ENCODE measurements around the gene CUL9. TPM values are rescaled to one million over a fixed set of nuclear protein-coding genes. Genes with fewer than 3 reads are reported as not detected.

CUL9 gene
- total and polyA plus RNA-seq, 2 experiments from 2014 or later = 2.6 to 11.3 TPM

GRCh38 chr6:43219119-43219518 lies 37.1 kb downstream of the CUL9 start (continued):
- TF ChIP-seq REST (IDR thresholded peaks at IDR 0.05; ENCODE audit: unreplicated experiment) (no peak), STAT1 (IDR thresholded peaks at IDR 0.05; ENCODE audit: unreplicated experiment) (no peak), EZH2 (IDR thresholded peaks at IDR 0.05; ENCODE audit: low read depth, unreplicated experiment) (no peak), ZNF331 (CRISPR knock-in tag; IDR thresholded peaks at IDR 0.05; ENCODE audit: low read depth) (no peak)

GRCh38 chr6:43219814-43220213 lies 37.8 kb downstream of the CUL9 start:
- Histone ChIP-seq H3K27me3 (ENCODE audit: insufficient read depth) (no peaks in the 10 kb centered on the region), H3K9me2 (ENCODE audit: insufficient read depth) (no peaks in the 10 kb centered on the region), H3K79me2 (replicated peaks; ENCODE audit: insufficient read depth) (no peaks in the 10 kb centered on the region), H3K4me1 (ENCODE audit: insufficient read depth) (peaks cover 9% of the 10 kb centered on the region; the same call in 1 of the 2 replicates), H3K27ac (ENCODE audit: low read depth) (no peak overlapping the region), H3K4me3 (no peak overlapping the region), H2AFZ (no peak overlapping the region), H3K36me3 (ENCODE audit: insufficient read depth) (no peaks in the 10 kb centered on the region), H4K20me1 (replicated peaks; ENCODE audit: insufficient read depth) (no peaks in the 10 kb centered on the region), H3K4me2 (no peak overlapping the region), H3F3A (replicated peaks; ENCODE audit: low read depth) (no peaks in the 10 kb centered on the region)
- H3K9me3 Mint-ChIP-seq = no peaks in the 10 kb centered on the region
- H3K27ac Mint-ChIP-seq = no peak overlapping the region
- peaks cover 19% of the 10 kb centered on the region for H3K4me1 Mint-ChIP-seq
- H3K36me3 Mint-ChIP-seq (ENCODE audit: low read depth) = no peaks in the 10 kb centered on the region; the same call in 1 of the 3 replicates
- no peak overlapping the region for H3K4me3 Mint-ChIP-seq
- peaks cover 23% of the 10 kb centered on the region for H3K27me3 Mint-ChIP-seq (ENCODE audit: insufficient read depth, low read depth, poor library complexity)
- ATAC-seq = no peak
- DNase-seq (ENCODE audit: low spot score) = no peak
- TF ChIP-seq ETS1 (IDR thresholded peaks at IDR 0.05) (no peak), POLR2AphosphoS5 (IDR thresholded peaks at IDR 0.05; ENCODE audit: low read depth) (no peak), REST (IDR thresholded peaks at IDR 0.05; ENCODE audit: unreplicated experiment) (no peak), EZH2phosphoT487 (IDR thresholded peaks at IDR 0.05; ENCODE audit: unreplicated experiment) (no peak), EZH2 (IDR thresholded peaks at IDR 0.05; ENCODE audit: low read depth, unreplicated experiment) (no peak), ZNF114 (CRISPR knock-in tag; IDR thresholded peaks at IDR 0.05) (no peak), CTCF (conservative IDR thresholded peaks at IDR 0.05; ENCODE audit: low read depth in 2 of 2) (no peak), NANOG (IDR thresholded peaks at IDR 0.05; ENCODE audit: borderline replicate concordance) (no peak), STAT1 (IDR thresholded peaks at IDR 0.05; ENCODE audit: unreplicated experiment) (no peak)
